Measurements from ENCODE around the gene MAP2K1. TPM values are rescaled to one million over a fixed set of nuclear protein-coding genes. Genes with fewer than 3 reads are reported as not detected.
"Not testable (repeated sequence)": the region's sequence is repeated elsewhere in the genome, so short reads cannot be mapped to it uniquely, and the experiment has no call there.

Gene MAP2K1
- total RNA-seq, result 10 to 100 TPM; 44.7 to 45.9 TPM
- long read RNA-seq, transcript MAP2K1-201 (11 exons, 3,410 nt), result major isoform, 35 of 44 reads
- long read RNA-seq, partial matches to known transcripts, result 8 of 44 reads
- long read RNA-seq, other reads (novel, unspliced or antisense), result 1 of 44 reads

GRCh38 chr15:66386204-66387123, at the start of gene MAP2K1:
TSS of gene MAP2K1 (plus strand) at chr15:66386912. CDS start at chr15:66387348, 436 bp downstream.
- intact Hi-C loops (cut with DNase I, micrococcal nuclease), result loop anchor here in 1 of 2 donors (5.0 kb wide), 1 partner anchor 111 kb away; the partner anchor contains the start of gene SNAPC5
- ATAC-seq (peak; percentile 94), DNase-seq (peak; percentile 99)

- intact Hi-C loops (cut with DNase I, micrococcal nuclease); DNase-seq; ATAC-seq: not testable (repeated sequence)
Measured at GRCh38 chr15:66348530-66348929, 38.2 kb upstream of the MAP2K1 start.

GRCh38 chr15:66356077-66356358, 30.7 kb upstream of the MAP2K1 start:
- no peak for ATAC-seq
- intact Hi-C loops (cut with DNase I, micrococcal nuclease), result no loop called here
- DNase-seq, result no peak

GRCh38 chr15:66356359-66357236, 30.1 kb upstream of the MAP2K1 start, which contains the start of gene TIPIN:
TSS of gene TIPIN (minus strand) at chr15:66356685. CDS start at chr15:66352947, 3,738 bp downstream.
- intact Hi-C loops (cut with DNase I, micrococcal nuclease), result no loop called here
- ATAC-seq, result peak; percentile 94
- DNase-seq, result peak; percentile 97 to 99

- intact Hi-C loops (cut with DNase I, micrococcal nuclease), result no loop called here
- DNase-seq, result peak in 1 of 2 donors; percentile 35
- ATAC-seq, result peak; percentile 79
Measured at GRCh38 chr15:66359740-66360139, 27.0 kb upstream of the MAP2K1 start.

- ATAC-seq; intact Hi-C loops (cut with DNase I, micrococcal nuclease); DNase-seq: not testable (repeated sequence)
Measured at GRCh38 chr15:66361745-66362460, 24.8 kb upstream of the MAP2K1 start.

- DNase-seq (no peak), ATAC-seq (no peak)
- intact Hi-C loops (cut with DNase I, micrococcal nuclease), result no loop called here
Measured at GRCh38 chr15:66362776-66363175, 23.9 kb upstream of the MAP2K1 start.

- DNase-seq, result no peak
- no peak for ATAC-seq
- intact Hi-C loops (cut with DNase I, micrococcal nuclease), result no loop called here
Measured at GRCh38 chr15:66364944-66365528, 21.7 kb upstream of the MAP2K1 start.

GRCh38 chr15:66369773-66370651, 16.7 kb upstream of the MAP2K1 start:
- ATAC-seq (peak; percentile 78), DNase-seq (no peak)
- intact Hi-C loops (cut with DNase I, micrococcal nuclease), result no loop called here

GRCh38 chr15:66374179-66374578, 12.5 kb upstream of the MAP2K1 start:
- DNase-seq, result no peak
- intact Hi-C loops (cut with DNase I, micrococcal nuclease), result no loop called here
- ATAC-seq, result no peak

GRCh38 chr15:66378814-66379430, 7.8 kb upstream of the MAP2K1 start:
- no peak for ATAC-seq
- intact Hi-C loops (cut with DNase I, micrococcal nuclease), result no loop called here
- DNase-seq, result no peak

- intact Hi-C loops (cut with DNase I, micrococcal nuclease), result not testable (repeated sequence)
Measured at GRCh38 chr15:66381376-66381775, 5.3 kb upstream of the MAP2K1 start.

GRCh38 chr15:66387163-66388042, 691 bp downstream of the MAP2K1 start:
- intact Hi-C loops (cut with DNase I, micrococcal nuclease), result loop anchor here in 1 of 2 donors (5.0 kb wide), 1 partner anchor 110 kb away; the partner anchor contains the start of gene SNAPC5
- ATAC-seq (peak; percentile 44), DNase-seq (peak; percentile 54 to 71)

More at GRCh38 chr15:66381376-66381775, 5.3 kb upstream of the MAP2K1 start:
- not testable (repeated sequence) for ATAC-seq, DNase-seq

- intact Hi-C loops (cut with DNase I, micrococcal nuclease), result loop anchor here in 1 of 2 donors (5.0 kb wide), 1 partner anchor 109 kb away; the partner anchor contains the start of gene SNAPC5
- no peak for ATAC-seq
Measured at GRCh38 chr15:66388043-66388363, 1.3 kb downstream of the MAP2K1 start.

GRCh38 chr15:66388576-66388975, 1.9 kb downstream of the MAP2K1 start:
- ATAC-seq (no peak), DNase-seq (no peak)
- intact Hi-C loops (cut with DNase I, micrococcal nuclease), result loop anchor here in 1 of 2 donors (5.0 kb wide), 1 partner anchor 109 kb away; the partner anchor contains the start of gene SNAPC5

More at GRCh38 chr15:66388043-66388363, 1.3 kb downstream of the MAP2K1 start:
- no peak for DNase-seq
